ENCODE measurements around the gene KIF11.

Gene KIF11

DNA sequence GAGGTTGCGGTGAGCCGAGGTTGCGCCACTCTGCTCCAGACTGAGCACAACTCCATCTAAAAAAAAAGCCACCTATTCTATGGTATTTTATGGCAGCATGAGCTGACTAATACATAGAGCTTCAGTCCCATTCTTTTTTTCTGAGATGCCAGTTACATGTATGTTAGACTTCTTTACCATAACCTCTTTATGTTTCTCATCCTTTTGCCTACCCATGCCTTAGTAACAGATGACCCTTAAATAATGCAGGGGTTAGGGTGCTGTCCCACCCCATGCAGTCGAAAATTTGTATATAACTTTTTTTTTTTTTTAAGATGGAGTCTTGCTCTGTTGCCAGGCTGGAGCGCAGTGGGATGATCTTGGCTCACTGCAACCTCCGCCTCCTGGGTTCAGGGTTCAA, 74.1 kb downstream of the KIF11 start:
- TF ChIP-seq, protein P1, sequence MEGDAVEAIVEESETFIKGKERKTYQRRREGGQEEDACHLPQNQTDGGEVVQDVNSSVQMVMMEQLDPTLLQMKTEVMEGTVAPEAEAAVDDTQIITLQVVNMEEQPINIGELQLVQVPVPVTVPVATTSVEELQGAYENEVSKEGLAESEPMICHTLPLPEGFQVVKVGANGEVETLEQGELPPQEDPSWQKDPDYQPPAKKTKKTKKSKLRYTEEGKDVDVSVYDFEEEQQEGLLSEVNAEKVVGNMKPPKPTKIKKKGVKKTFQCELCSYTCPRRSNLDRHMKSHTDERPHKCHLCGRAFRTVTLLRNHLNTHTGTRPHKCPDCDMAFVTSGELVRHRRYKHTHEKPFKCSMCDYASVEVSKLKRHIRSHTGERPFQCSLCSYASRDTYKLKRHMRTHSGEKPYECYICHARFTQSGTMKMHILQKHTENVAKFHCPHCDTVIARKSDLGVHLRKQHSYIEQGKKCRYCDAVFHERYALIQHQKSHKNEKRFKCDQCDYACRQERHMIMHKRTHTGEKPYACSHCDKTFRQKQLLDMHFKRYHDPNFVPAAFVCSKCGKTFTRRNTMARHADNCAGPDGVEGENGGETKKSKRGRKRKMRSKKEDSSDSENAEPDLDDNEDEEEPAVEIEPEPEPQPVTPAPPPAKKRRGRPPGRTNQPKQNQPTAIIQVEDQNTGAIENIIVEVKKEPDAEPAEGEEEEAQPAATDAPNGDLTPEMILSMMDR (conservative IDR thresholded peaks at IDR 0.05; ENCODE audit: low read depth, low read length) = no peak
- no peak overlapping the region for H3K4me3 ChIP-seq (ENCODE audit: low read depth, low read length)
- no peak for DNase-seq (ENCODE audit: low read depth)

DNA sequence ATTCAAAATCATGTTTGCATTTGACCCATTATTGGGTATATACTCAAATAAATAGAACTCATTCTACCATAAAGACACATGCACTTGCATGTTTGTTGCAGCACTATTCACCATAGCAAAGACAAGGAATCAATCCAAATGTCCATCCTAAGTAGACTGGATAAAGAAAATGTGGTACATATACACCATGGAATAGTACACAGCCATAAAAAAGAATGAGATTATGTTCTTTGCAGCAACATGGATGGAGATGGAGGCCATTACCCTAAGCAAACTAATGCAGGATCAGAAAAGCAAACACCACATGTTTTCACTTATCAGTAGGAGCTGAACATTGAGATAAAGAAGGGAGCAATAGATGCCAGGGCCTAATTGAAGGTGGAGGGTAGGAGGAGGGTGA, 84.8 kb downstream of the KIF11 start:
- TF ChIP-seq, protein P1 (conservative IDR thresholded peaks at IDR 0.05; ENCODE audit: low read depth, low read length) = no peak
- no peak overlapping the region for H3K4me3 ChIP-seq (ENCODE audit: low read depth, low read length)
- DNase-seq (ENCODE audit: low read depth) = no peak

DNA sequence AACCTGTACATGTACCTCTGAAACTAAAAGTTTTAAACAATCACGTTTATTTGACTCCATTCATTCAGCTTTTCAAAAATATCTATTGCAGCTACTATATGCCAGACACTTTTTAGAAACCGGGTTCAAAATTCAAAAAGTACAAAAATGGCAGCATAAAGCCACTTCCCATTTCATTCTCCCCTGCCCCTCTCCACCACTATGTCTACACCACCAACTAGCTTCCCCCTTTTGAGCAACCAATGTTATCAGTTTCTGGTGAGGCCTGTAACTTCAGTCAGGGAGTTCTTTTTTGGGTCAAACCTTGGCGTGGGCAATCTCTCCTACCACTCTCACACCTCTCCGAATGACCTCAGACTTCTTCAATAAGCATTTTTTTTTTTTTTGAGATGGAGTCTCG, 85.3 kb downstream of the KIF11 start:
- H3K4me3 ChIP-seq (ENCODE audit: low read depth, low read length) = no peak overlapping the region
- DNase-seq (ENCODE audit: low read depth) = no peak
- TF ChIP-seq, protein P1 (conservative IDR thresholded peaks at IDR 0.05; ENCODE audit: low read depth, low read length) = no peak

DNA sequence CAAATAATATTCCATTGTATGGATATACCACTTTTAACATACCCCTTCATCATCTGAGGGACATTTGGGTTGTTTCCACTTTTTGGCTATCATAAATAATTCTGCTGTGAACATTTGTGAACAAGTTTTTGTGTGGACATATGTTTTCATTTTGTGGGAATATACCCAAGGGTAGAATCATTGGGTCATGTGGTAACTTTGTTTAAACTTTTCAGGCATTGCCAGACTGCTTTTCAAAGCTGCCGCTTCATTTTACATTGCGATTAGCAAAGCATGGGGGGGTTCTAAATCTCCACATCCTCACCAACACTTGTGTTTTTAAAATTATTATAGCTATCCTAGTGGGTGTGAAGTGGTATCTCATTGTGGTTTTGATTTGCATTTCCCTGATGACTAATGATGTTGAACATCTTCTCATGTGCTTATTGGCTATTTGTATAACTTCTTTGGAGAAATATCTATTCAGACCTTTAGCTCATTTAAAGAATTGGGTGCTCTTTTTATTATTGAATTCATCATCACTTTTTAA, 88.4 kb downstream of the KIF11 start:
- TF ChIP-seq, protein P1 (conservative IDR thresholded peaks at IDR 0.05; ENCODE audit: low read depth, low read length) = no peak
- DNase-seq (ENCODE audit: low read depth) = no peak

DNA sequence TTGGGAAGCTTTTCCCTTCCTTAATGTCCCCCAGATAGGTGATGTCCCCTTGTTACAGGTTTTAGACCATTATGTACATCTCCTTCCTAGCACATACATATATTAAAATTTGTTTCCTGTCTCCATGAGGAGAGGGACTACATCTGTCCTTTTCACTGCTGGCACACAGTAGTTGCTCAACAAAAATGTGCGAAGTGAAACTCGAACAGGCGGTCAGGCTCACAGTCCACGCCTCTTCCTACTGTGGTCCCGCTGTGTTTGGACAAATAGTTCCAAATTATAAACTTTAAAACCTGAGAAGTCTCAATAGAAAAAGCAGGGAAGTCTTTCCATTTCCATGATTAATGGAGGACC, 95.6 kb downstream of the KIF11 start:
- DNase-seq (ENCODE audit: low read depth) = no peak
- TF ChIP-seq, protein P1 (conservative IDR thresholded peaks at IDR 0.05; ENCODE audit: low read depth, low read length) = no peak
- peak overlapping the region; percentile 85 for H3K4me3 ChIP-seq (ENCODE audit: low read depth, low read length)

More for the DNA sequence above, 88.4 kb downstream of the KIF11 start:
- H3K4me3 ChIP-seq (ENCODE audit: low read depth, low read length) = no peak overlapping the region

DNA sequence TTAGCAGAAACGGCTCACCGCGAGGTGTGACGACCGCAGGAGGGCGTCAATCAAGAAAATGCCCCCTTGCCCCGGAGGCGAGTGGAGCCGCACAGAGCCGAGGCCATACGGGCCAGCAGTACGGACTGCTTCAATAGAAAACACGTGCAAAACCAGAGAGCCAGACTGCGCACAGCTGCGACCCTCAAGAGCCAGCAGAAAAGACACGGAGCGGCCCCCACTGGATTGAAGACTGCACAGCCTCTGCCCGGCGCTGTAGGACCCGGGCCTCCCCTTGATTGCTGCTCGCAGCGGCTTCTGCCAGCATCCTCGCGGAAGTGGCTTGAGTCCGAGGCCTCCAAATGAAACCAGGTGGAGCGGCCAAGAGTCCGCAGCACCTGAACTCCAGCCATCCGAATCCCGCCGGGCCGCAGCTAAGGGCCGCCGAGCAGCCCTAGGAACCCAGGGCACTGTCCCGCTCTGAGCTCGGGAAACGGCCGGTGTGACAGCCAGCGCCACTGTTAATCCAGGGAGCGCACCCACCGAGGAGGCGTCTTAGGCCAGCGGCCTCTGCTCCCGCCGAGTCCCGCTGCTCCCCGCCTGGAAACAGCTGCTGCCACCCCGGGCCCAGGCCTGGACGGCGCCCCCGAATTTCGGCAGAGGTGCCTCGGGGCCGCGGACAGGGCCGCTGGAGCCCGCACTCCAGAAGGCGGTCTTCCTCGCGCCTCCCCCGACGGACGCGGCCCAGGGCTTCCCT, 96.2 kb downstream of the KIF11 start:
- H3K4me3 ChIP-seq (ENCODE audit: low read depth, low read length) = peak overlapping the region; percentile 85
- TF ChIP-seq, protein P1 (conservative IDR thresholded peaks at IDR 0.05; ENCODE audit: low read depth, low read length) = peak; percentile 32
- peak; percentile 53 for DNase-seq (ENCODE audit: low read depth)

DNA sequence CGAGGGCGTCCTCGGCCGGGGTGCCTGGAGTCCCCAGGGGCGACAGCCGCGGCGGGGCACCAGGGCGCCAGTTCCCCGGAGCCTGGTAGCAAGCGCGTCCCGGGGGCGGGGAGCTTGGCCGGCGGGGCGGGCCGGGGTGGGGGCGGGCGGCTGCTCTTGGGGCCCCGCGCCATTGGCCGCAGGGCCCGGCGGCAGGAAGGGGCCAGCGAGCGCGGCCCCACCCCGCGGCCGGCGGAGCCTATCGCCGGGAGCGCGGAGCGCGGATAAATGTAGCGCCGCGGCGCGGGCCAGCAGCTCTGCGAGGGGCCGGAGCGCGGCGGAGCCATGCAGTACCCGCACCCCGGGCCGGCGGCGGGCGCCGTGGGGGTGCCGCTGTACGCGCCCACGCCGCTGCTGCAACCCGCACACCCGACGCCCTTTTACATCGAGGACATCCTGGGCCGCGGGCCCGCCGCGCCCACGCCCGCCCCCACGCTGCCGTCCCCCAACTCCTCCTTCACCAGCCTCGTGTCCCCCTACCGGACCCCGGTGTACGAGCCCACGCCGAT, 96.8 kb downstream of the KIF11 start, which contains the start of gene HHEX:
Gene HHEX, plus strand, starts transcription at position 293 of the 548 bp plus-strand sequence. Its CDS starts 32 bp downstream, at position 325.
- peak; percentile 79 for DNase-seq (ENCODE audit: low read depth)
- peak within 1 kb of the TSS; percentile 85 for H3K4me3 ChIP-seq (ENCODE audit: low read depth, low read length)
- TF ChIP-seq, protein P1 (conservative IDR thresholded peaks at IDR 0.05; ENCODE audit: low read depth, low read length) = no peak

Measured in choroid plexus epithelial cell (primary cell).